Stimulated activated CD8-positive, alpha-beta memory T cell treated with anti-CD3 and anti-CD28 coated beads, Interleukin-15, amount 100 ng/mL, for 48 hours (primary cell): Measurements from ENCODE around the gene OVCH1.
"Not testable (repeated sequence)": the region's sequence is repeated elsewhere in the genome, so short reads cannot be mapped to it uniquely, and the experiment has no call there.

Source experiments
- DNase-seq, 2 donors: peaks; one replicate each; pipeline ENCODE4 v3.0.0-alpha.2; 2020; ENCODE audit warnings: low read depth in 2 of 2

OVCH1 gene

DNA sequence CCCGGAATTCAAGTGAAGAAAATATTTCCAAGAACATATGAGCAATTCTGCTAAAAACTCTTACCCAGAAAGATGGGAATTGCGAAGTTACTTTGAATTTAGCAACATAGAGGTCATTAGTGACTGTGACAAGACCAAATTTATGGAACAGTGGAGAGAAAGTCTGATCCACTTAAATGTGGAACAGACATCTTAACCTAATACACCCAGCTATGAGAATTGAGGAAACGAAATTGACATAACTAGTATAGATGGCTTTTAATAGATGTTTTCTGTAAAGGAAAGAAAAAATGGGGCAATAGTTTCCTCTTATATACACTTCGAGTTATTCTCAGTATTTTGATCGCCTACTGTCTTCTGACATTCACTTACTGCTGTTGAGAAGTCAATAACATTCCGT, 4.6 kb downstream of the OVCH1 start:
- DNase-seq: no peak

DNA sequence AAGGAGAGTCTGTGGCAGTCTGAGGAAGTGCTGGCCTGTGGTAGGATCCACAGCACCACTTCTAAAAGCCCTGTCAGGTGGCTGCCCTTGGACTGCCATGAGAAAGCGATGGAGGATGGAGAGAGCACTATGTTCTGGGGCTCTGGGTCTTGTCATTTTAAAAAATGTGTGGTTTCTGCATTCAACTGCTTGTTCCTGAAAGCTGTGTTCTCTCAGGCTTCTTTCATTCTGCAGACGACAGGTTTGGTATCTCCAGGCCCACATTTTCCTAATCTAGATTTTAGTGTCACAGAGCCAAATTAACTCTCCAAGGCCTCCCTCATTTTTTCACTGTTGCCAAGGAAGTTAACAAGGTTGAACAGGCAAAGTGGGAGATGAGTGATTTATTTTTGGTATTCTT, 10.5 kb downstream of the OVCH1 start:
- DNase-seq: no peak

DNA sequence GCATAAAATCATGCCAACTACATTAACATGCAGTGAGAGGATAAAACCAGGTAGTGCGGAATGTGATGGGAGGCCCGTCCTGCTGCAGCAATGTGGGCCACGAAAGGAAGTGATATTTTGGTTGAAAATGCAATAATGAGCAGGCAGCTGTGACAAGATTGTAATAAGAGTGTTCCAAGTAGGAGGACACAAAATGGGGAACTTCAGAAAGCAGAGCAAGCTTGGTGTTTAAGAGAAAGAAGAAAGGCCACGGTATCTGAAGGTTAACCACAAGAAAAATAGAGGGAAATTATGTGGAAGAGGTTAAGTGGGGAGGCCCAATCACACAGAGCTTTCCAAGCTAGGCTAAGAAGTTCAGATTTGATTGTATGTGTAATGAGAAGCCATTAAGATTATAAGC, 34.3 kb downstream of the OVCH1 start:
- no peak for DNase-seq

DNA sequence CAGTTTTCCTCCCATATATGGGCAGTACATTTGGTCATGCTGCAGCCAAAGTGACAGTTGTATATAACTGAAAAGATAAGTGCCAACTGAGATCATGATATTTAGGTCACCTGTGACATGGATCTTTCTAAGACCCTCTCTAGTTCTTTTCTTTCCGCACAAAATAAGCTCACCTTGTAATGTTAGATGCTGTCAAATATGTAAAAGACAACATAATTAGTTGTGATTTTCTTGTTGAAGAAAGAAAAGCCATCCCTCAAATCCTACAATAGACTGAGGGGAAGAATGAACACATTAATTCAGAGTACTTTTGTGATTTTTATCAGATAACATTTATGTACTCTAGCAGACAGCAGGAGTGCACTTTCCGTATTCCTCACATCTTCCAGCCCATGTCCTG, 37.4 kb downstream of the OVCH1 start:
- DNase-seq: no peak

DNA sequence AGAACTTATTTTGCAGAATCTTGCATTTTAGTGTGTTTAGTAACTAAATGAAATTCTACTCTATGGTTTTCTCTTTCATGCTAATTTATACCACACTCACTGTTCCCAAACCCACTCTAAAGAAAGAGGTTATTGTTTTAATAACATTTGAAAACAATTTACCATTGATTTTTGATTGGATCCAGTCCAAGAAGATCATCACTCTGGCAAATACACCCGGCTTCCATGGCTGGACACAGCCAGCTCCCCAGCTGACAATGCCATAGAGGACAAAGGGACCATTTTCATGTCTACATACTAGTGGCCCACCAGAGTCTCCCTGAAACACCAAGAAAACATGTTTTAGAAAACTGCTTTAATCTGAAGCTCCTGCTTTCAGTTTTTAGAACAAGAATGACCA, 42.4 kb downstream of the OVCH1 start:
- DNase-seq: no peak

DNA sequence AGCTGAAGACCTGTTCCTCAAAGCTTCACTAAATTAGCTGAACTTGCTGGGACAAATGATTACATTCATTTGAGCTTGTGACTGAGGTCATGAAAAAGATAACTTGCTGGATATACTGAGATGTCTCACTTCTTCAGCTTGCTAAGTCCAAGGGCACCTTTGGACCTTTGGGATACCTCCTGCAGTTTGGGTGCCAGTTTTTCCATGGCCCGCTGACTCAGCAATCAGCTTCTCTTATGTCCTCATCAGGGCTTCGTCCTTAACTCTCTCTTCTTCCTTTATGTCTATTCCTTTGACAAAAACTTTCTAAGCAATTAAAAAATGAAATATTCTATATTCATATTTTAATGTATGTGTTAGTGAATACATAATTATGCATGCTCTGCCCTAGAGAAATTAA, 45.6 kb downstream of the OVCH1 start:
- no peak for DNase-seq

DNA sequence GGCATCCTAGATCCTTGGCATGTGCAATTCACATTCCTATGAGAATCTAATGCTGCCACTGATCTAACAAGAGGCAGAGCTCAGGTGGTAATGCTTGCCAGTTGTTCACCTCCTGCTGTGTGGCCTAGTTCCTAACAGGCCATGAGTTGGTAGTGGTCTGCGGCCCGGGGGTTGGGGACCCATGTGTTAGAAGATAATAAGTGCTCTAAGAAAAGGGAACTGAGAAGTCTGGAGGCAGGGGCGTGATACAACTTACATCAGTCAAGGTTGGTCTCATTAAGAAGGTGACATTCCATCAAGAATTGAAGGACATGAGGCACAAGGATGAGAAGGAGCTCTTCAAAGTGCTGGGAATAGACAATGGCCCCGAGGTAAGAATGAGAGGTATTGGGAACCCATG, 49.3 kb downstream of the OVCH1 start:
- no peak for DNase-seq

DNA sequence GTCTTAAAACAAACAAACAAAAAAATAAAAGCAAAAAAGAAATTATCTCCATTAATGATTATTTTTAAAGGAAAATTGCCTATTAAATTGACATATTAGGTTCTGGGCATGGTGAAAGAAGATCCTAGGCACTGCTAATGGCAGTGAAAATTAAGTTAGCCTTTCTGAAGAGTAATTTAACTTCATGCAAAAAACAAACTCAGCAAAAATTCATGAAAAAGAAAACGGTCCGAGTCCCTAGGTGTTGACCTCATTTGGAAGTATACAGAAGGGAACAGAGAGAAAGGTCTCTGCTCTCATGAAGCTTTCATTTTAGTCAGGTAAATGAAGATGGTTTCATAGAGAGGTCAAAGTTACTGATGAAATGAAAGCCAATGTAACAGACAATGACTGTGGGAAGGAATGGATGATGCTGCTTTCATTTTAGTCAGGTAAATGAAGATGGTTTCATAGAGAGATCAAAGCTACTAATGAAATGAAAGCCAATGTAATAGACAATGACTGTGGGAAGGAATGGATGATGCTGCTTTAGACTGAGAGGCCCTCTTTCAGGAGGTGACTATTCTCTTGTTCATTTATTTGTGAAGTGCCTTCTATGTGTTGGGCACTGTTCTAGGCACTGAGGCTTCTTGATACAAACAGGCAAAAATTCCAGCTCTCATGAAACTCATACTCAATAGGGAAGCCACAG, 50.1 kb downstream of the OVCH1 start:
- DNase-seq: no peak

DNA sequence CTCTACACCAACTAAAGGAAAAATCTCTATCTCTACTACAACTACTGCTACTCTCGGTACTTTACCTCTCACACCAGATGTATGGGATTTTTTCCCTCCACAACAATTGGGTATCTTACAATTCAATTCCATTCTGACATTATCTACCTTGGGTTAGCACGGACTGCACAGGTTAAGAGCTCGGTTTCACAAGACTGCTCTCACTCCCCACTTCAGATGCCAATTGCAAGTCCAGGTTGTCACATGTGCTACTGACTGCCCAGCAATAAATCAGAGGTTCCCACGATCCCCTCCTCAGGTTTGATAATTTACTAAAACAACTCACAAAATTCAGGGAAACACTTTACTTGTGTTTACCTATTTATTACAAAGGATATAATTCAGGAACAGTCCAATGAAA, 58.0 kb downstream of the OVCH1 start:
- DNase-seq: no peak

DNA sequence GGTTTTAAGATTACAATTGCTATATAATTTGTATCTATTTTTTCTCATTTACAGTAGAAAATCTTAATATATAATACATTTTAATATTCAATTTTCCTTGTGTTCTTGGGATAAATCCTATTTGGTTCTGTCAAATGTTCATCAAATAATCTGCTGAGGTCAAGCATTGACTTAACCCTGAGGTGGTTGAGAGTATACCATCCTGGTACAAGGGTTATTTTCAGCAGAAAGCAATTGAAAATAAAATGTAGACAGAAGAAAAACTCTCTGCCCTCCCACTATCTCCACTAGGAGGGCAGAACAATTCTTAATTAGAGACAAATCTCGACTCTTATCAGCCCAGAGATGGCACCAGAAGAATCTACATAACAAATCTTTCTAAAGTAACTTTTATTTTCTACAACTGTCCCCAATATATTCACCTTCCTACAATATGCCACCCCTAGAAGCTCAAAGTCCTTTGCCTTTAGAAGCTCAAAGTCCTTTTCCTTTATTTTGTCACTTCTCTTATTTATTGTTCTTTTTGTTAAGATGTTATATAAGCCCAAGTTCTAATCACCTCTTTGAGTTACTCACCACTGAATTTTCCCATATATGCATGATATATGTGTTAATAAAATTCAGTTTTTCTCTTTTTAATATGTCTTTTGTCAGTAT, 58.6 kb downstream of the OVCH1 start:
- DNase-seq: no peak

DNA sequence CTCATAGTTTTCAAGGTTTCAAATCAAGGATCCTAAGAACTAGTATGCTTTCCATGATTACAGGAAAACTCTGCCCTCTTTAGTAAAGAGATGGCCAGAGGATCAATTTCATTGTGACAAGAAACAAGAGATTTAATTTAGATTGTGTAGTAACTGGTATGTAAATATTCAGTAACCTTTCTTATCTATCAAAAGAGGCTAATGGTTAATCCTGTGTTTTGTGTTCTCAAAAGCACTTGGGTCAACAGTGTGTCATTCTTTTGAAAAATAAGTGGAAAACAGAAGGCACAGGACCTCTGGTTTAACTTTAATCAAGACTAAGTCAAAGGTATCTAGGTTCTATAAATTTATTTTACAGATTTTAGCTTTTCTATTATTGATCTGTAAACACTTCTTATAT, 59.9 kb downstream of the OVCH1 start:
- no peak for DNase-seq

DNA sequence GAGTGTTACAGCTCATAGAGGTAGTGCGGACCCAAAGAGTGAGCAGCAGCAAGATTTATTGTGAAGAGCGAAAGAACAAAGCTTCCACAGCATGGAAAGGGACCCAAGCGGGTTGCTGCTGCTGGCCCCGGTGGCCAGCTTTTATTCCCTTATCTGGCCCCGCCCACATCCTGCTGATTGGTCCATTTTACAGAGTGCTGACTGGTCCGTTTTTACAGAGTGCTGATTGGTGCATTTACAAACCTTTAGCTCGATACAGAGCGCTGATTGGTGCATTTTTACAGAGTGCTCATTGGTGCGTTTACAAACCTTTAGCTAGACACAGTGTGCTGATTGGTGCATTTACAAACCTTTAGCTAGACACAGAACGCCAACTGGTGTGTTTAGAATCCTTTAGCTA, 60.7 kb downstream of the OVCH1 start:
- not testable (repeated sequence) for DNase-seq

DNA sequence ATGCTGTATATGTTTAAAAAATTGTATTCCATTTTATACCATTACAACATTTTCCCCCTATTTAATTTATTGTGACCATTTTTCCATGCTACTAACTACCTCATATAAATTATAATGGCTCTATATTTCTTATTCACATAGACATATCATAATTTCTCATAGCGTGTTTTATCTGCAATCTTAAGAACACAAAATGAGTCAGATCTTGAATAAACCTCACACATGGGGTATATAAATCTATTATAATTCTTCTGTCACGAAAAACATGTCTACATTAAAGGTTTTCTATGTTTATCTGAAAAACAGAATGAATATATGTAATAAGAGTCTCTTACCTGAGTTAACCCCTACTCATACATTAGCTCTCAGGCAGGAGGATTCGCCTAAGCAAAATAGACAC, 66.0 kb downstream of the OVCH1 start:
- DNase-seq: no peak

DNA sequence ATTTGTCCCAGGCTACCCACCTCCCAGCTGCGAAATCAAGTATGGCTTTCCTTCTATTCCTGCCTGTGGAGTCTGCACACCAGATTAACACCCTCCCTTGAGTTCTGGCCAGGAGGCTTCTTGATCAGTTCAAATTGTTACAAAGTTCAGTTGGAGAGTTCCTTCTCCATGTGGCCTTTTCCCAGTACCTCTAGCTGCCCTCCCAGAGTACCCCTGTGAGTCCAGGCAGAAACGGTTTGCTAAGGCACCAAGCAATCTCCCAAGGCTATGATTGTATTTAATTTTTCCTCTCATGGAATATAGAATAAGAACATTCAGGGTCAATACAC, 66.8 kb downstream of the OVCH1 start:
- no peak for DNase-seq

DNA sequence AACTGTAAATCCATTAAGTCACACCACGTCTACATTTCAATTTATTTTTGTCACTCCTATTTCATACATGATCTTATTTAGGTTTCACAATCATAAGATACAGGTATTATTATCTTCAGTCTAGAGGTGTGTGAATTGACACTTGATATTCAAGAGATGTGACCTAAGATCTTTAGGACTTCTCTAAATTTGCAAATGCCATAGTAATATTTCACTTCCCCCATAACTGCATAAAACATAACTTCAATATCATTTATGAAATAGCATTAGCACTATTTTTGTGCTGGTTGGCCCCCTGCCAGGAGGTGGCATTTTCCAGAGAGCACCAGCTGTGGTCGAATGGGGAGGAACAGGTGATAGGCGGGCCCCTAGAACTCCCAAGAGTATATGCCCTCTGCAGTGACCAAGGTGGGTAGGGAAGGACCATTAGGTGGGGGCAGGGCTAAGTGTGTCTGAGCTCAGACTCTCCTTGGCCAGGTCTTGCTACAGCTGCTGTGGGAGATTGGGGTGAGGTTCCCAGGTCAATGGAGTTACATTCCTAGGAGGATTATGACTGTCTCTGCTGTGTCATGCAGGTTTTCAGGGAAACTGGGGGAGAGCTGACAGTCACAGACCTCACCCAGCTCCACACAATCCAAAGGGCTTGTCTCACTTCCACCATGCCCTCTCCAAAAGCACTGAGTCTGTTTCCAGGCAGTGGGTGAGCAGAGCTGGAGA, 67.3 kb downstream of the OVCH1 start:
- no peak for DNase-seq

DNA sequence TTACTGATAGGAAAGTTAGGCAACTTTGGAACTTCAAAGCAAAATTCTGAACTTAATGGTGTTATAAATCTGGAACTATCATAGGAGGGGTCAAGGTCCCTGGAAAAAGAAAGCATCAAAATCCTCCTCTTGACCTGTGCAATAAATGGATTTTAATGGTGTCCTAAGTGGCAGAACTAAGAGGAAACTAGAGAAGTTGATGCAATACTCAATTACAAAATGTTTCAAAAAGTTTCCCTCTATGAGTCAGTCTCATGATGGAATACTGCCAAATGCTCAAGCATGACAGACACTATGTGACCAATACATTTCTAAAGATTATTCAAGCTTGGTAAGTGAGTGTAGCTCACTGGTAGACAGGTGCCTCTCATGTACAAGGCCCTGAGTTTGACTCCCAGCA, 68.9 kb downstream of the OVCH1 start:
- no peak for DNase-seq

DNA sequence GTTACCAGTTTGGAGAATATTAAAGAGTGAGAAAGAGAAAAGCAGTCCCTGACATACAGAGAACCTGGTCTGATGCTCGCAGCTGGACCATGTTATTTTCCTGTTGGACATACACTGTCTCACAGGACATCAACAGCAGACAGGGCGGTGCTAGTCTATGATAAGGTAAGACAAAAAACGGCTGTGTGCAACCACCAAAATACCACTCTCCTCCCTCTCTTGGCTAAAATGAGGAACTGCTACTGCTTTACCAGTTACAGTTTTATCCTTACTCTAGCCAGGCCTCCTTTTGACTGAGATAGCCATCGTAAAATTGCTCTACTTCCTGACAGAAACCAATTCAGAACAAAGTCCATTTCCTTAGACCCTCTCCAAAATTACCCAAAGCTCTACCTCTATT, 69.5 kb downstream of the OVCH1 start:
- no peak for DNase-seq

DNA sequence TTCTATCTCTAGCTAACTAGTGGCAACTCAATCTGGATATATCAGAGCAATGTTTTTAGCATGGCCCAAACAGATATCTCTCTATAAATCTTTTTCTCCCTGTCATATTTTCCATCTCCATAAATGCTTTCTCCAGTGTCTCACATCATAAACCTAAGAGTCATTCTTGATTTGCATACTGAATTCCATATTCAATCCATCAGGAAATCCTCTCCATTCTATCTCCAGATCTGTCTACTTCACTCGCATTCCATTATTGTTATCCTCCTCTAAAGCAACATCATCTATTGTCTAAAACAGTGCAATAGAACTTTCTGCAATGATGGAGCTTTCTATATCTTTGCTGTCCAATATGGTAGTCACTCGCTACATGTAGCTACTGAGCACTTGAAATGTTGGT, 71.0 kb downstream of the OVCH1 start:
- no peak for DNase-seq

DNA sequence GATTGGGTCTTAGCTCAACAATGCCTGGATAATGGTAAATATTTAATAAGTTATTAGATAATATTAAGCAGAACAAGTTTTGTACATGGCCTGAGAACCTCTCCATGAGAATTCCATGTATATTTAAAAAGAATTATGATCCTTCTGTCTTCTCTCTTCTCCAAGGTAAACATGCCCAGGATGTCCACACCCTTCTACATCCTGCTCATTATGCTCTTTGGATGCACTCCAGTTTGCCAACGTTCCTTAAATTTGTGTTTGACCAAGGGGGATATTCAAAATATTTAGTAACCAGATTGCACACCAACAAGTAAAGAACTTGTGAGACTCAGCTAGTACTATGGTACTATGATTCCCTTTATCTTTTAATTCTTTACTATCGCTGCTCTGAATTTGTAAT, 71.8 kb downstream of the OVCH1 start:
- DNase-seq: no peak

DNA sequence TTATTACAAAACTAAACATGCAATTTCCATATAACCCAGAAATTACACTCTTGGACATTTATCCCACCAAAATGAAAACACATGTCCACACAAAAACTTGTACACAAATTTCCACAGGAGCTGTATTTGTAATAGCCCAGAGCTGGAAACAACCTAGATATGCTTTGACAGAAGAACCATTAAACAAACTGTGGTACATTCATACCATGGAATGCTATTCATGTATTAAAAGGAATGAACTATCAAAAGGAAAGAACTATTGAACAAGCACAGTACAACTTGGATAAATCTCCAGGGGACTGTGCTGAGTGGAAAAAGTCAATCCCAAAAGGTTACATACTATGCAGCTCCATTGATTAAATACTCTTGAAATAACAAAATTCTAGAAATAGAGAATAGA, 80.7 kb downstream of the OVCH1 start:
- no peak for DNase-seq

DNA sequence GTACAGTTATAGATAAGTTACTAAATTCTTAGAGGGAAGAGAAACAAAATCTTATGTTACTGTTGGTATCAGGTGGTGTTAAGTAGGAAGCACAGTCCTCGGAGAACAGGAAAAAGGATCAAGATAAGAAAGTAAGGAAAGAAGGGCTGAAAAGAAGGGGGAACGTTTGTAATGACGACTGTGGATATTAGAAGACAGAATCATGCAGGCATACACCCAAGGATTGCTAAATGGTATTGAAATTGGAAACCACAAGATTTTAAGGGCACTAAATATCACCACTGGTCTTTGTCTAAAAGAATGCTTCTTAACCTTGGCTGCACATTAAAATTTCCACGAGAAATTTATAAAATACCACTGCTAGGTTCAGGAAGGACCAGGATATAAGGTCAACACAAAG, 82.4 kb downstream of the OVCH1 start:
- no peak for DNase-seq

DNA sequence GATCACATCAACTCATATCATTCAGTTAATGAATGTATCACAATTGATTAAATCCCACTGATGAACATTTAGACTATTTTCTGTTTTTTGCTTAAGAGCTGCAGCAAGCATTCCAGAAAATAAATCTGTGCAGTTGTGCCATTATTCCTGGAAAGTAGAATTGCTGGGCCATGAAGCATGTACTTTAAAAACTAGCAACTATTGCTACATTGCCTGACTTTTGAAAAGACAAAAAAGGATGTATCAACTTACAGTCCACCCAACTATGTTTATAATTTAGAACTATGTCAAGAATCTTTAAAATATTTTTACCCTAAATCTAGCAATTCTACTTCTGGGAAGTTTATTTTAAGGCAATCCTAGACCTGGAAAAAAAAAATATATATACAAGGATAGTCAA, 83.1 kb downstream of the OVCH1 start:
- DNase-seq: no peak

DNA sequence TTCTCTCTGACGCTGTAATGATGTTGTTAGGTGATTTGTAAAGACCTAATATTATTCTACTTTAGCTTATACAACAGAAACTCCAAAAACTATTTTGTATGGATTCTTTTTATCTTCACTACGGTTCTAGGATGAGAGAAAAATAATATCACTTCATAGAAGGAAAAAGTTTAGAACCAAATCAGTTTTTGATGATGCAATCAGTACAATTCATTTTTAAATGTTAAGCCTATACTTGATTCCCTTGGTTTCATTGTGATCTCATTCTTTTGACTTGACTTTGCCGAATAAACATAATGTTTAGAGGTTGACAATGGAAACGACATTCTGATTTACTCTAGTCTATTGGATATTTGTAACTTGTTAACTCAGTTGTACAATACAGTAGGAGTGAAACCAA, 91.9 kb downstream of the OVCH1 start:
- DNase-seq: no peak

DNA sequence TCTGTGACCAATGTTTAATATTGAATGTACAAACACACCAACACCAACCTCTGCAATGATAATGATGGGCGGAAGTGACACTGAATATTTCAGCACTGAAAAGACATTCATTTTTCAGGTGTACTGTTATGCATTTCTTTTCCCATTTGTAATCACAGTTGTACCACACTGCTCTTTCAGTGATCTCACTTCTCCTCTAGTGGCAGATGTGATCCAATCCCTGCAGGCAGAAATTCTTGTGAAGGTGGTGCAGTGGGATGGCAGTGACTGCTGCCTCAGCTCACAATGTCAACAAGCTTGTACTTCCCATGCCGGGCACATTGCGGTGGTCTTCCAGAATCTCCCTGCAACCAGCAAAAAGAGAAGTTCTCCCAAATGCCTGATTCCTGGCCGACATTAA, 93.5 kb downstream of the OVCH1 start:
- DNase-seq: no peak
